GM06990 (cell line): ENCODE measurements around the gene PLCE1.

Experiments
- DNase-seq: peaks from one replicate; pipeline ENCODE4 v3.0.0-alpha.2; 2011; ENCODE audit not compliant: insufficient read length; ENCODE audit errors: extremely low read depth
- H3K27me3 ChIP-seq: replicated peaks from 2 replicates; pipeline ENCODE4 v1.6.0; 2011; ENCODE audit warnings: low read length; ENCODE audit not compliant: control insufficient read depth, insufficient read depth
- H3K36me3 ChIP-seq: 2 replicates; pipeline ENCODE4 v1.5.1; 2011; ENCODE audit warnings: low read length; ENCODE audit not compliant: control insufficient read depth, insufficient read depth
- H3K4me3 ChIP-seq: replicated peaks from 2 replicates; pipeline ENCODE4 v1.5.1; 2011; ENCODE audit warnings: low read depth, mild to moderate bottlenecking, control low read depth, low read length
- TF ChIP-seq, protein P1 (sequence below): IDR thresholded peaks from 2 replicates; pipeline ENCODE4 v1.5.1; 2011; ENCODE audit warnings: low read length, control low read depth, mild to moderate bottlenecking, inconsistent platforms; ENCODE audit not compliant: insufficient read depth, poor library complexity, severe bottlenecking

Gene PLCE1

DNA sequence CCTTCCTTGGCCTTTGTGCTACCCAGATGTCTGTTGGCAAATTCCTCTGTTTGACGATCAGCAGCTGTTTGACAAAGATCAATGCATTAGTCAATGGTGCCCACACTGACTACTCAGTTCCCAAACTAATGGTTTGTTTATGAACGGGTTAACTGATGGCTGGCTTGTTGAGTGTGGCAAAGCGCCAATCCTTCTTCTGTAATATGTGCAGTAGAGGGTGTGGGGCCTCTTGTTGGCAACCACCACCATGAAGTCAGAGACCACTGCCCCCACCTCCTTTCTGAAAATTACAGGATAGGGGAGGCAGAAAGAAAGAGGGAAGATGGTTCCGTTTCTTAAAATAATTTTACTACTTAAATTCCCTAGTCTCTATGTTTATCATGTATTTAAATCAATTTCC is 2.6 kb upstream of the PLCE1 start:
- TF ChIP-seq, protein P1, sequence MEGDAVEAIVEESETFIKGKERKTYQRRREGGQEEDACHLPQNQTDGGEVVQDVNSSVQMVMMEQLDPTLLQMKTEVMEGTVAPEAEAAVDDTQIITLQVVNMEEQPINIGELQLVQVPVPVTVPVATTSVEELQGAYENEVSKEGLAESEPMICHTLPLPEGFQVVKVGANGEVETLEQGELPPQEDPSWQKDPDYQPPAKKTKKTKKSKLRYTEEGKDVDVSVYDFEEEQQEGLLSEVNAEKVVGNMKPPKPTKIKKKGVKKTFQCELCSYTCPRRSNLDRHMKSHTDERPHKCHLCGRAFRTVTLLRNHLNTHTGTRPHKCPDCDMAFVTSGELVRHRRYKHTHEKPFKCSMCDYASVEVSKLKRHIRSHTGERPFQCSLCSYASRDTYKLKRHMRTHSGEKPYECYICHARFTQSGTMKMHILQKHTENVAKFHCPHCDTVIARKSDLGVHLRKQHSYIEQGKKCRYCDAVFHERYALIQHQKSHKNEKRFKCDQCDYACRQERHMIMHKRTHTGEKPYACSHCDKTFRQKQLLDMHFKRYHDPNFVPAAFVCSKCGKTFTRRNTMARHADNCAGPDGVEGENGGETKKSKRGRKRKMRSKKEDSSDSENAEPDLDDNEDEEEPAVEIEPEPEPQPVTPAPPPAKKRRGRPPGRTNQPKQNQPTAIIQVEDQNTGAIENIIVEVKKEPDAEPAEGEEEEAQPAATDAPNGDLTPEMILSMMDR: no peak
- no peaks in the 10 kb centered on the region for H3K36me3 ChIP-seq
- H3K4me3 ChIP-seq: no peak overlapping the region
- DNase-seq: no peak
- H3K27me3 ChIP-seq: peaks cover 2% of the 10 kb centered on the region

DNA sequence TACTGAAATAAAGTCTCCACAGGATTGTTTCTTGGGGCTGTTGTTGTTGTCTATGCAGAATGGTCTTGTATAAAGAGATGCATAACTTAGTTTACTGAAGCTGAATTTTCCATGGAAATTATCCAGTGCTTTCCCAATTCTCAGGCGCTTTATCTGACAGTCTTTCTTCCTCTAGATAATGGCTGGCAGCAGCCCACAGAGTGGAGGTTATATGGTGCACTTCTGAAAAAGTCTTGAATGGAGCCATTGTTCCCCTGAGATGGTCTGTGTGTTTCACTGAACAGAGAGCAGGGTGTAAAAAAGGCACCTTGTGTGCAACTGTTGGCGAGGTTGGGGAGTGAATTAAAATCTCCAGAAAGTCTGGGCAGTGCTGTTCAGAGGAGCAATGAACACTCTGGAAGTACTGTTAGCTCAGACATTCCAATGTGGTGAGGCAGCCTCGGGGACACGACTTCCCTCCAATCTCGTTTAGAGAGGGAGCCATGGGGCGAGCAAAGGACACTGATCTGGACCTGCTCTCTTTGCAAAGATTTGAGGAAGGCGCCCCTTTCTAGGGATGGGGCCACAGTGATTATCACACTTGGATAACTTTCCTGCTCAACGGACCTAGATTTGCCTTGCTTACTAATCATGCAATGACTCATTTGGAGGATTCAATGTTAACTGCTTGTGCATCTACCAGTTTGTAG is 2.0 kb upstream of the PLCE1 start:
- Histone ChIP-seq H3K27me3 (peaks cover 2% of the 10 kb centered on the region), H3K36me3 (no peaks in the 10 kb centered on the region), H3K4me3 (no peak overlapping the region)
- DNase-seq: no peak
- TF ChIP-seq, protein P1: no peak

DNA sequence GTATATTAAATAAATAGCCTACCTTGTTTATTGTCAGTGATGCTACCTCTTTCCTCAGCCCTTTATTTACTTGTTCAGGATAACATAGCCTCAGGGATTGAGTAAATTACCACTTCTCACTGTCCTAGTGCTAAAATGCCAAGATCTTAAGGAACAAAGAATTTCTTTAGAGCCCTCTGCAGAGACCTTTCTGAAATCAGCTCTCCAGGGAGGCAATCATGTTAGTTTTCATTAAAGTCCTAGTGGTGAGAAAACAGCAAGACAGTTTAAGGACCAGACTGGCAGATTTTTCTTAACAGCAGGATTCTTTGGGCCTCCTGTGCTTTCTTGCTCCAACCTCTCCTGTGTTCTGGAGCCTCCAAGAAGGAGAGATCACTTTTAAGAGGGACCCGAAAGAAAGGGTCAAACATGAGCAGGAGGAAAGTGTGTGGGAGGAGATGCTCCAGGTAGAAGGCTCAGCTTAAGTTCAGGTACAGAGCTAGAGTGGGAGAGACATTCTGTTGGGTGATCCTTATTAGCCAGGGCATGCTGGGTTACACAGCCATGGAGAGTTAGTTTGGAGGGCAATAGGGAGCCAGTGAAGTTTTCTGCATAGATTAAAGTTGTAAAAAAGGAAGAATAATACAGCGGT is 1.2 kb upstream of the PLCE1 start:
- DNase-seq: no peak
- H3K27me3 ChIP-seq: peaks cover 2% of the 10 kb centered on the region
- no peak overlapping the region for H3K4me3 ChIP-seq
- TF ChIP-seq, protein P1: no peak
- H3K36me3 ChIP-seq: no peaks in the 10 kb centered on the region

DNA sequence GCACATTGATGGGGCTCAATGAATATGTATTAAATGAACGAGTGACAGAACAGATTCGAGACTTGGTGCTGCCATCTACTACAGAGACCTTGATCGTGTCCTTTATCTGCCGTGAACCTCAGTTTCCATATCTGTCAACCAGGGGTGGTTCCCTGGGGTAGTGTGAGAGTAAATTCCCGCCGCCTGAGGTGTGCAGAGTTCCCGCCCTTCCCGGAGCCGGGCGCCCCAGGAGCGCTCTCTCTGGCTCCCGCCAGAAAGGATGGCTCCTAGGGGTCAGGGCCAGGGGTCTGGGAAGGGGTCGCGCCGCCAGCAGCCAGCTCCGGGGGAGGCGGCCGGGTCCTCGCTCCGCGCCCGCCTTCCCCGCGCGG is 333 bp upstream of the PLCE1 start:
- no peak overlapping the region; the same call in 1 of the 2 replicates for H3K4me3 ChIP-seq
- no peak for DNase-seq
- peaks cover 2% of the 10 kb centered on the region for H3K27me3 ChIP-seq

DNA sequence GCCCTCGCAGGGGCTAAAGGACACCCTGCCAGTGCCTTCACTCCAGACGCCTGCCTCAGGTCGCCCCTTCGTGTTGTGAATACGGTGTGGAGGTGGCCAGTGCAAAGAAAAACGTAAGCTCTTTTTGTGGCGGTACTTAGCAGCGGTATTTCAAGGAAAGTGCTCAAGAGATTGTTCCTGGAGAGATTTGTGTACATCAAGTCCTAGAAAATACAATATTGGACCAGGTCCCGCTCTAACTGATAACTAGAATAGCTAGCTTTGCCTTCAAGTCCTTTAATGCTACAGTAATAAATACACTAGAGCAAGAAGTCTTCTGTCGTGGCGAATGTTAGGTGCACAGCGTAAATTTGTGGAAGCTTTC is 689 bp downstream of the PLCE1 start:
- no peaks in the 10 kb centered on the region for H3K36me3 ChIP-seq
- no peak for DNase-seq
- TF ChIP-seq, protein P1: no peak
- no peak overlapping the region for H3K4me3 ChIP-seq
- peaks cover 2% of the 10 kb centered on the region for H3K27me3 ChIP-seq

More for the DNA sequence above, 333 bp upstream of the PLCE1 start:
- TF ChIP-seq, protein P1: no peak
- H3K36me3 ChIP-seq: no peaks in the 10 kb centered on the region
